Calu3 (cell line): ENCODE results near the gene RPS23. TPM values are rescaled to one million over a fixed set of nuclear protein-coding genes. Genes with fewer than 3 reads are reported as not detected.

Experiments
- BruUV-seq: library from RNA; stranded (reverse); fragments of 400-500 nt; replicated peaks from 2 replicates; lab custom pipeline; 2021; lab: Mats Ljungman, UMichigan
- CTCF ChIA-PET: fragments of 300-600 bp; sonication (Branson Sonifier 250); formaldehyde crosslinking; loops from one replicate; lab custom pipeline; 2022; ENCODE audit warnings: antibody characterized with exemption; lab: Charles Lee
- DNase-seq: peaks from one replicate; pipeline ENCODE4 v3.0.0; 2022
- H3K27ac Mint-ChIP-seq: one replicate; pipeline ENCODE4 v1.8.0; 2022; ENCODE audit warnings: mixed read lengths; ENCODE audit not compliant: unreplicated experiment
- H3K27me3 Mint-ChIP-seq: one replicate; pipeline ENCODE4 v1.8.0; 2022; ENCODE audit warnings: mixed read lengths; ENCODE audit not compliant: unreplicated experiment
- H3K36me3 Mint-ChIP-seq: one replicate; pipeline ENCODE4 v1.8.0; 2022; ENCODE audit warnings: mild to moderate bottlenecking, moderate library complexity, mixed read lengths; ENCODE audit not compliant: insufficient read depth, unreplicated experiment
- H3K4me1 Mint-ChIP-seq: one replicate; pipeline ENCODE4 v1.8.0; 2022; ENCODE audit warnings: mild to moderate bottlenecking, low read depth, mixed read lengths; ENCODE audit not compliant: unreplicated experiment
- H3K4me3 Mint-ChIP-seq: one replicate; pipeline ENCODE4 v1.8.0; 2022; ENCODE audit warnings: mild to moderate bottlenecking, low read depth, moderate library complexity, mixed read lengths; ENCODE audit not compliant: unreplicated experiment
- H3K9me3 Mint-ChIP-seq: one replicate; pipeline ENCODE4 v1.8.0; 2022; ENCODE audit warnings: low read depth, mixed read lengths; ENCODE audit not compliant: unreplicated experiment
- intact Hi-C: fragments of 100-400 bp; cut with micrococcal nuclease; formaldehyde crosslinking; loops from one replicate; pipeline ENCODE4 v1.10.0; 2022; ENCODE audit not compliant: unreplicated experiment
- total RNA-seq: library from RNA; stranded (reverse); gene quantifications from 2 replicates; pipeline ENCODE4 v1.2.3, GENCODE V29; 2022
- TF ChIP-seq, protein P1 (sequence below): fragments of 200-600 bp; IDR thresholded peaks from one replicate; pipeline ENCODE4 v1.8.0; 2022; ENCODE audit warnings: antibody characterized with exemption; ENCODE audit not compliant: unreplicated experiment

Gene RPS23
- total RNA-seq, 1 experiment from 2014 or later = 1,628 TPM

DNA sequence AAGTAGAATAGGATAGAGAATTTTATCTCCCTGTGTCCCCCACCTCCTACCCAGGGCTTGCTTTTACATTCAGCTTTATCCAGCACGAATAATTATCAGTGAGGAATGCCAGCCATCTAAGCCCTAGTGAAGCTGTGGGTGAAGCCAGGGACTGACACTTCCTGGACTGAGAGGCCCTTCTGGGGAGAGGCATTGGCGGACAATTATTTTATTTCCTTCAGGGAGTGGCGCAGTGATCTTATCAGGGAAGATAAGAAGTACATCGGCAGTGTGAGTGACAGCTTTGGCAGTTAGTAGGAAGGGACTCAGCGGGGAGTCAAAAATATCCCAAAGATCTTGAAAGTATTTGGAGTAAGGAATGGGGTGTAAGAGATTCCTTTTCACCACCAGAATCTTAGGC lies 34.9 kb upstream of the RPS23 start:
- Mint-ChIP-seq H3K27ac (peak overlapping the region; percentile 2), H3K36me3 (no peaks in the 10 kb centered on the region), H3K9me3 (peaks cover 4% of the 10 kb centered on the region), H3K4me1 (peaks cover 13% of the 10 kb centered on the region), H3K27me3 (no peaks in the 10 kb centered on the region), H3K4me3 (no peak overlapping the region)
- no TSS peak for BruUV-seq
- intact Hi-C loops = no loop called here
- peak; percentile 21 for DNase-seq
- TF ChIP-seq, protein P1, sequence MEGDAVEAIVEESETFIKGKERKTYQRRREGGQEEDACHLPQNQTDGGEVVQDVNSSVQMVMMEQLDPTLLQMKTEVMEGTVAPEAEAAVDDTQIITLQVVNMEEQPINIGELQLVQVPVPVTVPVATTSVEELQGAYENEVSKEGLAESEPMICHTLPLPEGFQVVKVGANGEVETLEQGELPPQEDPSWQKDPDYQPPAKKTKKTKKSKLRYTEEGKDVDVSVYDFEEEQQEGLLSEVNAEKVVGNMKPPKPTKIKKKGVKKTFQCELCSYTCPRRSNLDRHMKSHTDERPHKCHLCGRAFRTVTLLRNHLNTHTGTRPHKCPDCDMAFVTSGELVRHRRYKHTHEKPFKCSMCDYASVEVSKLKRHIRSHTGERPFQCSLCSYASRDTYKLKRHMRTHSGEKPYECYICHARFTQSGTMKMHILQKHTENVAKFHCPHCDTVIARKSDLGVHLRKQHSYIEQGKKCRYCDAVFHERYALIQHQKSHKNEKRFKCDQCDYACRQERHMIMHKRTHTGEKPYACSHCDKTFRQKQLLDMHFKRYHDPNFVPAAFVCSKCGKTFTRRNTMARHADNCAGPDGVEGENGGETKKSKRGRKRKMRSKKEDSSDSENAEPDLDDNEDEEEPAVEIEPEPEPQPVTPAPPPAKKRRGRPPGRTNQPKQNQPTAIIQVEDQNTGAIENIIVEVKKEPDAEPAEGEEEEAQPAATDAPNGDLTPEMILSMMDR = no peak
- CTCF ChIA-PET = interaction anchor here (0.8 kb wide), 1 partner anchor 1250 kb away, joined by 3 read pairs; no protein-coding TSS in a partner anchor

DNA sequence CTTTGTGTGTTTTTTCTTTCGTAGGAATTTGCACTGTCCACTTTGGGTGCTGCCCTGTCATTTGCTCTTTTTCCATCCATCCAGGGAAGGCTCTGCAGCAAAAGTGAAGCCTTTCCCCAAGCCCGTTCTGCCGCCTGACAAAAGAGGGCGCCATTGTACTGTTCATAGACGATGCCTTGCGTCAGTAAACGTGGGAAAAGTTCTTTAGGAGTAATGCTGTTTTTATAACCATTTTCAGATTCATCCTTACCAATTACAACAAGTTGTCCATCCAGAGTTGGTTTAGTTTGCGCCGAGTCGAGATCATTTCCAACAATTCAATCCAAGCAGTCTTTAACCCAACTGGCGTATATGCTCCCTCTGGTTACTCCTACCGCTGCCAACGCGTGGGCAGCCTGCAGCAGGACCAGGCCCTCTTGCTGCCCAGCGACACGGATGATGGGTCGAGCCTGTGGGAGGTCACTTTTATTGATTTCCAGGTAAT lies 34.3 kb upstream of the RPS23 start:
- intact Hi-C loops = loop anchor here (1.0 kb wide), 1 partner anchor 323 kb away; no protein-coding TSS in a partner anchor
- no peaks in the 10 kb centered on the region for H3K36me3 Mint-ChIP-seq
- H3K27ac Mint-ChIP-seq = no peak overlapping the region
- CTCF ChIA-PET = interaction anchor here (0.8 kb wide), 1 partner anchor 1251 kb away, joined by 3 read pairs; no protein-coding TSS in a partner anchor
- DNase-seq = peak; percentile 73
- TF ChIP-seq, protein P1 = peak; percentile 96
- no peaks in the 10 kb centered on the region for H3K27me3 Mint-ChIP-seq
- no TSS peak for BruUV-seq
- H3K9me3 Mint-ChIP-seq = peaks cover 4% of the 10 kb centered on the region
- peaks cover 13% of the 10 kb centered on the region for H3K4me1 Mint-ChIP-seq
- H3K4me3 Mint-ChIP-seq = no peak overlapping the region

DNA sequence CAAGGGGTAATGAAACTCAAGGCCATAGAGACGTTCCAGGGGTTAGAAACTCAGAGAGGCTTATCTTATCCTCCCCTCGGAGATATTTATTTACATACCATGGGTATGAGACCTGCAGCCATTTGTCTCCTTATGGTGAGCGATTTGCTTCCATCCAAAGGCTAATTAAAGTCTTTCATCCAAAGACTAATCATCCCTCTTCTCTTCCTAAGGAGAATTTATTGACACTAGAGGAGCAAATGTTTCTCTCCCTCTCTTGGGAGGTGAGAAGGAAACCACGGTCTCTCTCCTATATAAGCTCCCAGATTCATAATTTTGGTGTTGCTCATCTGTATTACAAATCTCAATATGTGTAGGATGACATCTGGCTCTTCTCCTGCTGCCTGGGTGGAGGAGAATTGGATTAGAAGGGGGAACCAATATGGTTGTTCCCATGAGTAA lies 31.0 kb upstream of the RPS23 start:
- H3K4me3 Mint-ChIP-seq = no peak overlapping the region
- BruUV-seq = no TSS peak
- H3K4me1 Mint-ChIP-seq = peaks cover 13% of the 10 kb centered on the region
- TF ChIP-seq, protein P1 = no peak
- intact Hi-C loops = no loop called here
- CTCF ChIA-PET = no interaction called here
- no peak for DNase-seq
- no peaks in the 10 kb centered on the region for H3K27me3 Mint-ChIP-seq
- no peak overlapping the region for H3K27ac Mint-ChIP-seq
- H3K9me3 Mint-ChIP-seq = peaks cover 4% of the 10 kb centered on the region
- no peaks in the 10 kb centered on the region for H3K36me3 Mint-ChIP-seq

DNA sequence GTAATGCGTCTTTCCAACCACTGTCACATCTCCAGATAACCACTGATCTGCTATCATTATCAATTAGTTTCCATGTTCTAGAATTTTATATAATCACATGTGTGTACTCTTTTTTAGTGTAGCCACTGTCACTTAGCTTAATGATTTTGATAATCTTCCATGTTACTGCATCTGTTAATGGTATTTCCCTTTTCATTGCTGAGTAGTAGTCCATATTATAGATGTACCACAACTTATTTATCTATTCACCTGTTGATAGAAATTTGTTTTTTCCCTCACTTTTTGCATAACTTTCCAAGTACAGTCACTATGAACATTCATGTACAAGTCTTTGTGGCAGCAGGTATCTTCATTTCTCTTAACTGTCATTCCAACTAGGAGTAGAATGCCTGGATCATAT lies 30.3 kb upstream of the RPS23 start:
- TF ChIP-seq, protein P1 = no peak
- CTCF ChIA-PET = interaction anchor here (0.8 kb wide), 1 partner anchor 573 kb away, joined by 3 read pairs; no protein-coding TSS in a partner anchor
- peaks cover 13% of the 10 kb centered on the region for H3K4me1 Mint-ChIP-seq
- intact Hi-C loops = no loop called here
- H3K27me3 Mint-ChIP-seq = no peaks in the 10 kb centered on the region
- no peak overlapping the region for H3K27ac Mint-ChIP-seq
- H3K9me3 Mint-ChIP-seq = peaks cover 4% of the 10 kb centered on the region
- no TSS peak for BruUV-seq
- H3K4me3 Mint-ChIP-seq = no peak overlapping the region
- no peaks in the 10 kb centered on the region for H3K36me3 Mint-ChIP-seq
- no peak for DNase-seq
